Peyer's patch (tissue), 4 donors: ENCODE measurements around the gene KIAA0319L. TPM values are rescaled to one million over a fixed set of nuclear protein-coding genes. Genes with fewer than 3 reads are reported as not detected.

ENCODE experiments used
- DNase-seq, 3 donors: peaks; one replicate each; pipeline ENCODE4 v3.0.0-alpha.2; 2017 to 2019
- H3K27ac ChIP-seq, 4 donors: fragments of 200-600 bp; sonication (generic); one replicate each; pipeline ENCODE4 v1.5.1; 2016 to 2019
- H3K27me3 ChIP-seq, 2 donors: fragments of 200-600 bp; sonication (generic); one replicate each; pipeline ENCODE4 v1.5.1; 2019
- H3K36me3 ChIP-seq, 3 donors: fragments of 200-600 bp; sonication (generic); one replicate each; pipeline ENCODE4 v1.5.1; 2016 to 2019
- H3K4me1 ChIP-seq, 4 donors: fragments of 200-600 bp; sonication (generic); one replicate each; pipeline ENCODE4 v1.5.1; 2016 to 2019
- H3K4me3 ChIP-seq, 4 donors: fragments of 200-600 bp; sonication (generic); 1 replicate in 3 of 4; 2 replicates in 1 of 4; pipeline ENCODE4 v1.5.1; 2016 to 2019; ENCODE audit warnings: mild to moderate bottlenecking in 1 of 4
- H3K9me3 ChIP-seq, 4 donors: fragments of 200-600 bp; sonication (generic); one replicate each; pipeline ENCODE4 v1.5.1; 2016 to 2019; ENCODE audit warnings: mild to moderate bottlenecking in 1 of 4
- POLR2A ChIP-seq, 2 donors: fragments of 450-650 bp; IDR thresholded peaks; one replicate each; pipeline ENCODE4 v1.5.1; 2017; ENCODE audit warnings: antibody characterized with exemption in 2 of 2, mild to moderate bottlenecking in 2 of 2, moderate library complexity in 2 of 2
- total RNA-seq, 4 donors: library from RNA; depleted of rRNA; stranded (reverse); fragments of >200 nt; gene quantifications; one replicate each; pipeline ENCODE4 v1.1.0, GENCODE V29; 2016
- TF ChIP-seq, protein P1 (sequence below), 6 experiments: fragments of 450-650 bp in 4 of 6; fragments of 200-600 bp in 2 of 6; sonication (generic) in 1 of 6; IDR thresholded peaks; one replicate each; pipeline ENCODE4 v1.5.1; 2017 to 2019; ENCODE audit warnings: antibody characterized with exemption in 6 of 6, mild to moderate bottlenecking in 3 of 6, moderate library complexity in 1 of 6

Gene KIAA0319L
- total RNA-seq, 4 donors from 2014 or later = 88.3 to 143 (median 129) TPM

DNA sequence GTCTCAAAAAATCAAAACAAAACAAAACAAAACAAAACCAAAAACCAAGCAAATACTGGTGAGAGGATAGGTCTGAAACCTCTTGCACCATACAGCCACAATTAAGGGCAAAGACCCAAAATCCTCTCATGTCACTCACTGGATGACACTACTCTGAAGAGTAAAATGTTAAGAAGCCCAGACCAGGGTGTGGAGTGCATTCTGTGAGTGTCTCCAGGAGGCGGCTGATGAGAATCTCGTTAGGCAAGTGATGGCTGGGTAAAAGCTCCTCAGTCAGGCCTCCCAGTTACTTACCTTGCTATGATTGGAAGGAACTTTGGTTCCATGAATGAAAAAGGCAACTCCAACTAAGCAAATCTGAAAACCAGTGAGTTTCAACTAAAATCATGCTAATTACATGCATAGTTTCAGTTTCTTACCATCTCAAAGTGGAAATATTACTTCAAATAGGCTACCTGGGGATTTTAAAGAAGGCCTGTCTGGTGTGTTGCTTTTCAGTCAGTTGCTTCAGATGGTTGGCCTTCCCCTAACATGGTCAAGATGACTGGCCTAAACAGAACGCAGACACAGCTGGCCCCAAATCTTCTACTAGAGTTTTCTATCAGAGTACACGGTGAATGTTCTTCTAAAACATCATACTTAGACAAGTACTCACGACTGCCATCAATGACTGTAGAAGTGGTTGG is 95.1 kb downstream of the KIAA0319L start:
- Histone ChIP-seq H3K4me1 (no peaks in the 10 kb centered on the region), H3K9me3 (no peaks in the 10 kb centered on the region), H3K4me3 (no peak overlapping the region), H3K27ac (no peak overlapping the region), H3K36me3 (peaks cover 0 to 59% (median 0%) of the 10 kb centered on the region in 3 donors), H3K27me3 (no peaks in the 10 kb centered on the region)
- no peak for DNase-seq
- TF ChIP-seq POLR2A (IDR thresholded peaks at IDR 0.05) = no peak
- TF ChIP-seq, protein P1, sequence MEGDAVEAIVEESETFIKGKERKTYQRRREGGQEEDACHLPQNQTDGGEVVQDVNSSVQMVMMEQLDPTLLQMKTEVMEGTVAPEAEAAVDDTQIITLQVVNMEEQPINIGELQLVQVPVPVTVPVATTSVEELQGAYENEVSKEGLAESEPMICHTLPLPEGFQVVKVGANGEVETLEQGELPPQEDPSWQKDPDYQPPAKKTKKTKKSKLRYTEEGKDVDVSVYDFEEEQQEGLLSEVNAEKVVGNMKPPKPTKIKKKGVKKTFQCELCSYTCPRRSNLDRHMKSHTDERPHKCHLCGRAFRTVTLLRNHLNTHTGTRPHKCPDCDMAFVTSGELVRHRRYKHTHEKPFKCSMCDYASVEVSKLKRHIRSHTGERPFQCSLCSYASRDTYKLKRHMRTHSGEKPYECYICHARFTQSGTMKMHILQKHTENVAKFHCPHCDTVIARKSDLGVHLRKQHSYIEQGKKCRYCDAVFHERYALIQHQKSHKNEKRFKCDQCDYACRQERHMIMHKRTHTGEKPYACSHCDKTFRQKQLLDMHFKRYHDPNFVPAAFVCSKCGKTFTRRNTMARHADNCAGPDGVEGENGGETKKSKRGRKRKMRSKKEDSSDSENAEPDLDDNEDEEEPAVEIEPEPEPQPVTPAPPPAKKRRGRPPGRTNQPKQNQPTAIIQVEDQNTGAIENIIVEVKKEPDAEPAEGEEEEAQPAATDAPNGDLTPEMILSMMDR (IDR thresholded peaks at IDR 0.05) = no peak

DNA sequence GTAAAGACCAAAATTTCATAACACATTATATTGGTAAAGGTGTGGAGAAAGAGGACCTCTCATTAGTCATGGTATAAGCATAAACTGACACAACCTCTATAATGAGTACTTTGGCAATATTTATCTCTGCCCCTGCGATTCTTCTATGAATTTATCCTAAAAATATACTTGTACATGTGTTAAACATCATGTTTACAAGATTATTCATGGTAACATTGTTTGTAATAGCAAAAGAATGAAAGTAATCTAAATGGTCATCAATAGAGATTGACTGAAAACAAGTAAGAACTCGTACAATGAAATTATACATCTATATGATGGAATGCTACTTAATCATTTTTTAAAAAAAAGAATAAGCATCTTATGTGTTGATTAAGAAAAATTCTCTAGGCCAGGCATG is 96.4 kb downstream of the KIAA0319L start:
- no peak overlapping the region for H3K27ac ChIP-seq
- no peaks in the 10 kb centered on the region for H3K27me3 ChIP-seq
- peaks cover 0 to 55% (median 0%) of the 10 kb centered on the region in 3 donors for H3K36me3 ChIP-seq
- no peak for DNase-seq
- no peaks in the 10 kb centered on the region for H3K4me1 ChIP-seq
- TF ChIP-seq, protein P1 (IDR thresholded peaks at IDR 0.05) = no peak
- TF ChIP-seq POLR2A (IDR thresholded peaks at IDR 0.05) = no peak
- no peaks in the 10 kb centered on the region for H3K9me3 ChIP-seq
- no peak overlapping the region for H3K4me3 ChIP-seq

DNA sequence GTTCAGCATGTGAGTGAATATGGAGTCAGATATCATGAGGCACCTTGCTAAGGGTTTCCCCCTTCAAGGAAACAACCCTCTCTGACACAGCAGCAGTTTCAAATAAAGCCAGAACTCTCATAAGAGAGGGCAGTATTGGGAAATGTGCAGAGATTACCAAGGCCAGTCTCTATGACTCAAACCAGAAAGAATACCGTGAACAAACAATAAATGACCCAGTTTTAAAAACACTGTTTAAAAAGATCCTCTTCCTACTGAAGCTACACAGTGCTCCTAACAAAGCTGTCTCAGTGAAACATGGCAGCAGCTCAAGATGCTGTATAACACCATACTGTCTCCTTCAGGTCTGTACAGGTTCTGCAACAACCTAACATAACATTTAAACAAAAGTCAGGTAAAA is 102.6 kb downstream of the KIAA0319L start:
- Histone ChIP-seq H3K9me3 (no peaks in the 10 kb centered on the region), H3K4me1 (peaks cover 0 to 20% (median 0%) of the 10 kb centered on the region in 4 donors), H3K36me3 (peaks cover 0 to 37% (median 0%) of the 10 kb centered on the region in 3 donors), H3K4me3 (no peak overlapping the region), H3K27me3 (no peaks in the 10 kb centered on the region), H3K27ac (no peak overlapping the region)
- TF ChIP-seq, protein P1 (IDR thresholded peaks at IDR 0.05) = no peak
- no peak for TF ChIP-seq POLR2A (IDR thresholded peaks at IDR 0.05)
- DNase-seq = no peak

DNA sequence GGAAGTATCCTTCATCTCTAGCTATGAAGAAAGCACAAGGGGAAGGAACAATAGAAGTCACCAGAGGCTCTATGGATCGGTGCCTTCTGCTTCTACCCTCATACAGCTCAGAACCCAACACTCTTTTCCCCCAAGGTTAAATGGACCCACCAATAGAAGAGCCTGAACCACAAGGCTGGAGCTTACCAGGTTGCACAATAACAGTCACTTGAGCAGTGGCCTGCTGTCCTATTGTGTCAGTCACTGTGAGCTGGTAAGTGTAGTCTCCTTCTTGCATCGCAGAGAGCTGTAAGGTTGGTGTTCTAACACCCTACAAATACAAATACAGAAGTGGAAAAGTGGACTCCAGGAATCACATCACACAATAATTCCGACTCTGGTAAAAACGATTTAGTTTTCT is 103.0 kb downstream of the KIAA0319L start:
- DNase-seq = no peak
- Histone ChIP-seq H3K27me3 (no peaks in the 10 kb centered on the region), H3K4me1 (peaks cover 0 to 20% (median 0%) of the 10 kb centered on the region in 4 donors), H3K9me3 (no peaks in the 10 kb centered on the region), H3K4me3 (no peak overlapping the region), H3K36me3 (peaks cover 0 to 42% (median 0%) of the 10 kb centered on the region in 3 donors), H3K27ac (no peak overlapping the region)
- TF ChIP-seq, protein P1 (IDR thresholded peaks at IDR 0.05) = no peak
- TF ChIP-seq POLR2A (IDR thresholded peaks at IDR 0.05) = no peak

DNA sequence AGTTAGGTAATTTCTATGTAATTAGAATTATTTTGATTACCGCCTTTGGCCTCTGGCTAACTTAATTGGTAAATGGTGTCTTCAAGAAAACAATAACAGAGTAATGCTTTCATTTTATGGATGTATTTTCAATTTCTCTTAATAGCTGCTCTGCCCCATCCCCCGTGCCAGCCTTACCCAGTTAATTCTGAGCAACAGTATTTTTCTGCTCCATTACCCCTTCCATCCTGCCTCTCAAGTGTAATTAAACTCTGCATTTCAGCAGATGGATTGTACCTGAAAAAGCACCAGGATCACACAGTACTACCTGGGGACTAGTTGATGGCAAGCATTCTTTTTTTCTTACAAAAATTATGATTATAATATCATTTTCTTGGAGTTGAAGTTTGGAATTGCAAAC is 104.2 kb downstream of the KIAA0319L start:
- Histone ChIP-seq H3K9me3 (no peaks in the 10 kb centered on the region), H3K27me3 (no peaks in the 10 kb centered on the region), H3K4me1 (peaks cover 0 to 20% (median 0%) of the 10 kb centered on the region in 4 donors), H3K36me3 (peaks cover 0 to 53% (median 0%) of the 10 kb centered on the region in 3 donors), H3K27ac (no peak overlapping the region), H3K4me3 (no peak overlapping the region)
- no peak for TF ChIP-seq POLR2A (IDR thresholded peaks at IDR 0.05)
- TF ChIP-seq, protein P1 (IDR thresholded peaks at IDR 0.05) = no peak
- no peak for DNase-seq
